Epithelial cell of esophagus (primary cell): Measurements from ENCODE around the gene GRIA1.
A peak's percentile ranks its signal among the peaks of the same experiment; 100 is the strongest.

ENCODE experiments used
- DNase-seq: peaks from one replicate; pipeline ENCODE4 v3.0.0; 2010; ENCODE audit warnings: low read depth
- H3K4me3 ChIP-seq: 2 replicates; pipeline ENCODE4 v1.5.1; 2011; ENCODE audit warnings: mild to moderate bottlenecking, low read length, control low read depth
- TF ChIP-seq, protein P1 (sequence below): IDR thresholded peaks from 2 replicates; pipeline ENCODE4 v1.5.1; 2011; ENCODE audit warnings: low read depth, mild to moderate bottlenecking, low read length, control low read depth, inconsistent platforms; ENCODE audit not compliant: insufficient read depth; ENCODE audit errors: missing control alignments

Gene GRIA1

DNA sequence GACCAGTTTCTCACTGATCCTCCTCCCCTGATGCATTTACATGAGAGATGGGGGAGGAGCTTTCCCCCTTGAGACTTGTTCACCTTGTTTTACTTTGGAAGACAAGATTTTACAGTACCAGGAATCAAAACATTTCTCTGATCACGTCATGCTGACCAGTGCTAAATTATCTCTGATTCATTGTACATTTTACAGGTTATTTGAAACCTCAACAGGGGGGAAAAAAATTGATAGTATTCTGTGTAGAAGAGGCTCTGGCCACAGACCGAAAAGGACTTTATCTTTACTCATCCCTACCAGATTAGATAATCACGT, 133.9 kb downstream of the GRIA1 start:
- DNase-seq = no peak
- TF ChIP-seq, protein P1, sequence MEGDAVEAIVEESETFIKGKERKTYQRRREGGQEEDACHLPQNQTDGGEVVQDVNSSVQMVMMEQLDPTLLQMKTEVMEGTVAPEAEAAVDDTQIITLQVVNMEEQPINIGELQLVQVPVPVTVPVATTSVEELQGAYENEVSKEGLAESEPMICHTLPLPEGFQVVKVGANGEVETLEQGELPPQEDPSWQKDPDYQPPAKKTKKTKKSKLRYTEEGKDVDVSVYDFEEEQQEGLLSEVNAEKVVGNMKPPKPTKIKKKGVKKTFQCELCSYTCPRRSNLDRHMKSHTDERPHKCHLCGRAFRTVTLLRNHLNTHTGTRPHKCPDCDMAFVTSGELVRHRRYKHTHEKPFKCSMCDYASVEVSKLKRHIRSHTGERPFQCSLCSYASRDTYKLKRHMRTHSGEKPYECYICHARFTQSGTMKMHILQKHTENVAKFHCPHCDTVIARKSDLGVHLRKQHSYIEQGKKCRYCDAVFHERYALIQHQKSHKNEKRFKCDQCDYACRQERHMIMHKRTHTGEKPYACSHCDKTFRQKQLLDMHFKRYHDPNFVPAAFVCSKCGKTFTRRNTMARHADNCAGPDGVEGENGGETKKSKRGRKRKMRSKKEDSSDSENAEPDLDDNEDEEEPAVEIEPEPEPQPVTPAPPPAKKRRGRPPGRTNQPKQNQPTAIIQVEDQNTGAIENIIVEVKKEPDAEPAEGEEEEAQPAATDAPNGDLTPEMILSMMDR = no peak

GRCh38 chr5:153625826-153626354, 135.4 kb downstream of the GRIA1 start:
- TF ChIP-seq, protein P1 = no peak
- DNase-seq = no peak

More for the DNA sequence above, 133.9 kb downstream of the GRIA1 start:
- H3K4me3 ChIP-seq = no peak overlapping the region

DNA sequence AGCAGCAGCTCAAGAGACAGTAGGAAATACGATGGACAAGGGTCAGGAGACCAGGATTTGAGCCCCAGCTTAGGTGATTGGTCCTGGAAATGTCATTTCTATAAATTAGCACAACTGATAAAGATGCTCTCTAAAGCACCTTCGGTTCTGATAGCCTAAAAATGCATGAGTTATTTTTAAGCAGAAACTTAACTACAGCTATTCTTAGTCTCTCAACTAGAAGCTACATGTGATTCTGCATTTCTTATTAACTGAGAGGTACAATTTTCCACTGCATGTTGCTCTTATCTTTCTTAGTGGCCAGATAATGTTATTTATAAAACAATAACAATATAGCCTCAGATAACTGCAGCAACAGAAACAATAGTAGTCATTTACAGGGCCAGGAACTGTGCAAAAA, 136.4 kb downstream of the GRIA1 start:
- DNase-seq = no peak
- no peak overlapping the region for H3K4me3 ChIP-seq
- TF ChIP-seq, protein P1 = no peak

More at GRCh38 chr5:153625826-153626354, 135.4 kb downstream of the GRIA1 start:
- no peak overlapping the region for H3K4me3 ChIP-seq

GRCh38 chr5:153629027-153629895, 138.8 kb downstream of the GRIA1 start:
- peak; percentile 92 for DNase-seq
- TF ChIP-seq, protein P1 = peak; percentile 46
- H3K4me3 ChIP-seq = no peak overlapping the region

- no peak overlapping the region for H3K4me3 ChIP-seq
- TF ChIP-seq, protein P1 = no peak
- DNase-seq = no peak
These were observed 140.1 kb downstream of the GRIA1 start for GRCh38 chr5:153630546-153630945.

DNA sequence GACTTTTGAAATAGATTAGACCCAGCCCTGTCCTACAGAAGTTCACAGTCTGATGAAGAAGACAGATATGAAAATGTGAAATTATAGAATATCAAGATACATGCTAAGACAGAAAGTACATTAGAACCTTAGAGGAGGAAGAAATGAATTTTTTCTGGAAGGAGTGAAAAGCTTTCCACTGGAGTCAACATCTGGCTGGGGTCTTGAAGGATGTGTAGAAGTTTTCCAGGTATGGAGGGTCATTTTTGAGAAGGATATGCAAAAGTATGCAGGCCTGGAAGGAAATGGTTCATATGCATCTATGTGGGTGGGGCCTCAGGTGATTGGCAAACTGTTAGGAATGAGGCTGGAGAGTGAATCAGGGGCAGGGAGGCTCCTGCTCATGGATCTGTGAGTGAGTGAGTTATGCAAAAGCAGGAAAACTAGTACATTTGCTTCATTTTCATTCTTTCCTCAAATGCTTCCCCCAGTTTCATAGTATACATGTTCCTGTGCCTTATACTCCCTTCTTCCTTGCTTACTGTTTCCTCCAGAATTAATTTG, 142.3 kb downstream of the GRIA1 start:
- peak; percentile 83 for DNase-seq
- TF ChIP-seq, protein P1 = no peak
- no peak overlapping the region for H3K4me3 ChIP-seq
